ENCODE data around the gene PTCH1.

The PTCH1 gene

GRCh38 chr9:95491543-95492320 is 25.0 kb downstream of the PTCH1 start:
- Histone ChIP-seq H3K4me1 (ENCODE audit: control insufficient read depth in 1 of 2, insufficient read depth in 1 of 2, low read depth in 1 of 2, low read length in 1 of 2) (no peaks in the 10 kb centered on the region), H3K4me3 (ENCODE audit: low read depth in 1 of 2, low read length in 1 of 2) (no peak overlapping the region), H3K36me3 (no peaks in the 10 kb centered on the region), H3K9me3 (no peaks in the 10 kb centered on the region), H3K27ac (no peak overlapping the region), H3K27me3 (peaks cover 76% of the 10 kb centered on the region)
- no peak for TF ChIP-seq CTCF (IDR thresholded peaks at IDR 0.05)

GRCh38 chr9:95488954-95489353 is 27.8 kb downstream of the PTCH1 start:
- H3K36me3 ChIP-seq: no peaks in the 10 kb centered on the region
- peaks cover 50% of the 10 kb centered on the region for H3K27me3 ChIP-seq
- H3K9me3 ChIP-seq: no peaks in the 10 kb centered on the region
- H3K4me3 ChIP-seq (ENCODE audit: low read depth in 1 of 2, low read length in 1 of 2): no peak overlapping the region
- H3K27ac ChIP-seq: no peak overlapping the region
- H3K4me1 ChIP-seq (ENCODE audit: control insufficient read depth in 1 of 2, insufficient read depth in 1 of 2, low read depth in 1 of 2, low read length in 1 of 2): no peaks in the 10 kb centered on the region
- no peak for TF ChIP-seq CTCF (IDR thresholded peaks at IDR 0.05)

GRCh38 chr9:95486318-95486717 is 30.5 kb downstream of the PTCH1 start:
- TF ChIP-seq CTCF (IDR thresholded peaks at IDR 0.05): no peak
- H3K4me1 ChIP-seq (ENCODE audit: control insufficient read depth in 1 of 2, insufficient read depth in 1 of 2, low read depth in 1 of 2, low read length in 1 of 2): no peaks in the 10 kb centered on the region

GRCh38 chr9:95484225-95484624 is 32.5 kb downstream of the PTCH1 start:
- Histone ChIP-seq H3K36me3 (no peaks in the 10 kb centered on the region), H3K9me3 (no peaks in the 10 kb centered on the region), H3K4me1 (ENCODE audit: control insufficient read depth in 1 of 2, insufficient read depth in 1 of 2, low read depth in 1 of 2, low read length in 1 of 2) (no peaks in the 10 kb centered on the region), H3K4me3 (ENCODE audit: low read depth in 1 of 2, low read length in 1 of 2) (no peak overlapping the region), H3K27ac (no peak overlapping the region), H3K27me3 (peaks cover 49% of the 10 kb centered on the region)
- no peak for TF ChIP-seq CTCF (IDR thresholded peaks at IDR 0.05)

More at GRCh38 chr9:95486318-95486717, 30.5 kb downstream of the PTCH1 start:
- H3K27me3 ChIP-seq: peaks cover 43% of the 10 kb centered on the region
- H3K4me3 ChIP-seq (ENCODE audit: low read depth in 1 of 2, low read length in 1 of 2): no peak overlapping the region
- H3K27ac ChIP-seq: no peak overlapping the region
- no peaks in the 10 kb centered on the region for H3K9me3 ChIP-seq
- no peaks in the 10 kb centered on the region for H3K36me3 ChIP-seq

- TF ChIP-seq CTCF (IDR thresholded peaks at IDR 0.05): no peak
- Histone ChIP-seq H3K9me3 (no peaks in the 10 kb centered on the region), H3K4me1 (ENCODE audit: control insufficient read depth in 1 of 2, insufficient read depth in 1 of 2, low read depth in 1 of 2, low read length in 1 of 2) (no peaks in the 10 kb centered on the region), H3K36me3 (no peaks in the 10 kb centered on the region), H3K27me3 (peaks cover 52% of the 10 kb centered on the region), H3K27ac (no peak overlapping the region), H3K4me3 (ENCODE audit: low read depth in 1 of 2, low read length in 1 of 2) (no peak overlapping the region)
These were observed 33.3 kb downstream of the PTCH1 start for GRCh38 chr9:95483431-95483830.

Data from neutrophil (primary cell).